ENCODE measurements around the gene CD8A. TPM values are rescaled to one million over a fixed set of nuclear protein-coding genes. Genes with fewer than 3 reads are reported as not detected.

Gene CD8A
- not detected in 2 replicates for total RNA-seq

GRCh38 chr2:86790676-86791572, at the start of gene CD8A:
CD8A (minus strand) TSS chr2:86790913; CDS start chr2:86790825, 88 bp downstream.

Other genes starting within 250 kb of the CD8A start
- 74.7 and 148 TPM in 2 replicates for gene CHMP3, start 227.5 kb downstream of the CD8A start, total RNA-seq
- gene RNF103, start 167.0 kb downstream of the CD8A start, total RNA-seq, result 11.2 and 12.6 TPM in 2 replicates
- 12.0 and 15.1 TPM in 2 replicates for gene RMND5A, start 70.6 kb downstream of the CD8A start, total RNA-seq
- not detected in 2 replicates for gene CD8B, start 71.0 kb upstream of the CD8A start, total RNA-seq
- gene RGPD1, start 151.2 kb upstream of the CD8A start, total RNA-seq, result 0.16 and 0.17 TPM in 2 replicates
- 0.32 TPM in 1 of 2 replicates, not detected in the other for gene PLGLB1, start 230.9 kb upstream of the CD8A start, total RNA-seq